HEK293T (cell line): Measurements from ENCODE around the gene TUBD1.
"Not testable (repeated sequence)": the region's sequence is repeated elsewhere in the genome, so short reads cannot be mapped to it uniquely, and the experiment has no call there.

Experiments
- CTCF ChIA-PET: fragments of 350-600 bp; formaldehyde crosslinking; extraction: SDS; loops from one replicate; lab custom pipeline; 2021; ENCODE audit warnings: antibody characterized with exemption, inconsistent platforms; lab: Yijun Ruan, JAX
- POLR2A ChIA-PET: fragments of 350-600 bp; formaldehyde crosslinking; extraction: SDS; loops from one replicate; lab custom pipeline; 2020; ENCODE audit warnings: antibody characterized with exemption, inconsistent platforms; lab: Yijun Ruan, JAX
- DNase-seq: peaks from one replicate; pipeline ENCODE4 v3.0.0; 2012; ENCODE audit warnings: mixed read lengths; ENCODE audit errors: extremely low spot score
- ARNT ChIP-seq: fragments of 450-650 bp; IDR thresholded peaks from 2 replicates; pipeline ENCODE4 v1.6.1; 2017; ENCODE audit warnings: mild to moderate bottlenecking
- BHLHE40 ChIP-seq: fragments of 450-650 bp; IDR thresholded peaks from 2 replicates; pipeline ENCODE4 v1.6.1; 2016; ENCODE audit warnings: mild to moderate bottlenecking, moderate library complexity, borderline replicate concordance
- CTBP1 ChIP-seq: fragments of 450-650 bp; IDR thresholded peaks from 2 replicates; pipeline ENCODE4 v1.6.1; 2016; ENCODE audit warnings: borderline replicate concordance
- ELF4 ChIP-seq: fragments of 450-650 bp; IDR thresholded peaks from 2 replicates; pipeline ENCODE4 v1.6.1; 2017; ENCODE audit warnings: antibody characterized with exemption
- FOXA1 ChIP-seq: fragments of 450-650 bp; IDR thresholded peaks from 2 replicates; pipeline ENCODE4 v1.6.1; 2016; ENCODE audit warnings: mild to moderate bottlenecking
- FOXK2 ChIP-seq: fragments of 450-650 bp; IDR thresholded peaks from 2 replicates; pipeline ENCODE4 v1.6.1; 2016; ENCODE audit warnings: mild to moderate bottlenecking
- FOXM1 ChIP-seq: fragments of 450-650 bp; IDR thresholded peaks from 2 replicates; pipeline ENCODE4 v1.6.1; 2017; ENCODE audit warnings: mild to moderate bottlenecking, borderline replicate concordance
- HDGF ChIP-seq: fragments of 450-650 bp; IDR thresholded peaks from 2 replicates; pipeline ENCODE4 v1.6.1; 2017; ENCODE audit warnings: antibody characterized with exemption, borderline replicate concordance
- L3MBTL2 ChIP-seq: fragments of 450-650 bp; conservative IDR thresholded peaks from 2 replicates; pipeline ENCODE4 v1.6.1; 2016; ENCODE audit warnings: mild to moderate bottlenecking
- LEF1 ChIP-seq: fragments of 450-650 bp; IDR thresholded peaks from 2 replicates; pipeline ENCODE4 v1.6.1; 2017; ENCODE audit warnings: mild to moderate bottlenecking, borderline replicate concordance
- NFRKB ChIP-seq: fragments of 450-650 bp; IDR thresholded peaks from 2 replicates; pipeline ENCODE4 v1.6.1; 2016; ENCODE audit warnings: mild to moderate bottlenecking, moderate library complexity
- PKNOX1 ChIP-seq: fragments of 450-650 bp; IDR thresholded peaks from 2 replicates; pipeline ENCODE4 v1.6.1; 2016
- SP1 ChIP-seq: fragments of 450-650 bp; IDR thresholded peaks from 2 replicates; pipeline ENCODE4 v1.6.1; 2017
- SUZ12 ChIP-seq: fragments of 450-650 bp; IDR thresholded peaks from 2 replicates; pipeline ENCODE4 v1.6.1; 2016; ENCODE audit warnings: mild to moderate bottlenecking
- TARDBP ChIP-seq: fragments of 450-650 bp; IDR thresholded peaks from 2 replicates; pipeline ENCODE4 v1.6.1; 2016
- ZNF384 ChIP-seq: fragments of 450-650 bp; IDR thresholded peaks from 2 replicates; pipeline ENCODE4 v1.6.1; 2016

Gene TUBD1

GRCh38 chr17:59853168-59853918, 39.4 kb downstream of the TUBD1 start:
- peak; percentile 42 for DNase-seq
- CTCF ChIA-PET: interaction anchor here (0.6 kb wide), 1 partner anchor 365 kb away, joined by 3 read pairs; no protein-coding TSS in a partner anchor
- POLR2A ChIA-PET: no interaction called here
- TF ChIP-seq SP1: no peak
- no peak for TF ChIP-seq ZNF384
- TF ChIP-seq BHLHE40: no peak
- TF ChIP-seq ARNT: no peak
- no peak for TF ChIP-seq TARDBP
- TF ChIP-seq L3MBTL2: no peak

GRCh38 chr17:59852847-59853167, 39.9 kb downstream of the TUBD1 start:
- POLR2A ChIA-PET, CTCF ChIA-PET, DNase-seq: not testable (repeated sequence)

- ChIA-PET POLR2A (no interaction called here), CTCF (no interaction called here)
- DNase-seq: no peak
- TF ChIP-seq FOXA1: no peak
- no peak for TF ChIP-seq FOXK2
- TF ChIP-seq FOXM1: no peak
- TF ChIP-seq SUZ12: no peak
These were observed 41.0 kb downstream of the TUBD1 start for GRCh38 chr17:59851439-59852375.

GRCh38 chr17:59850311-59850710, 42.4 kb downstream of the TUBD1 start:
- POLR2A ChIA-PET: interaction anchor here (1.0 kb wide), 1 partner anchor 10 kb away, joined by 3 read pairs; no protein-coding TSS in a partner anchor
- DNase-seq, CTCF ChIA-PET: not testable (repeated sequence)

GRCh38 chr17:59848778-59849177, 44.0 kb downstream of the TUBD1 start:
- POLR2A ChIA-PET: no interaction called here
- TF ChIP-seq FOXK2 (no peak), ZNF384 (no peak), HDGF (no peak), ARNT (no peak), LEF1 (no peak), FOXM1 (no peak), PKNOX1 (no peak), SUZ12 (no peak), NFRKB (no peak), FOXA1 (no peak), L3MBTL2 (no peak)
- CTCF ChIA-PET: no interaction called here
- no peak for DNase-seq

- CTCF ChIA-PET: no interaction called here
- POLR2A ChIA-PET: interaction anchor here (0.6 kb wide), 1 partner anchor 62 kb away, joined by 3 read pairs; no protein-coding TSS in a partner anchor
- no peak for TF ChIP-seq SP1
- no peak for TF ChIP-seq L3MBTL2
- no peak for TF ChIP-seq FOXA1
- TF ChIP-seq TARDBP: no peak
- TF ChIP-seq ELF4: no peak
- TF ChIP-seq SUZ12: no peak
- TF ChIP-seq PKNOX1: no peak
- no peak for TF ChIP-seq LEF1
- no peak for DNase-seq
These were observed 44.4 kb downstream of the TUBD1 start for GRCh38 chr17:59848385-59848668.

- no peak for DNase-seq
- POLR2A ChIA-PET: no interaction called here
- TF ChIP-seq TARDBP (no peak), LEF1 (no peak), FOXA1 (no peak), FOXK2 (no peak), PKNOX1 (no peak), L3MBTL2 (no peak), SUZ12 (no peak), CTBP1 (no peak), ARNT (no peak), BHLHE40 (no peak), HDGF (no peak), ELF4 (no peak)
- CTCF ChIA-PET: interaction anchor here (1.0 to 1.2 kb wide), 2 partner anchors 9 to 42 kb away, joined by 3 read pairs; no protein-coding TSS in a partner anchor
These were observed 46.2 kb downstream of the TUBD1 start for GRCh38 chr17:59846394-59847165.
